GM19328 (cell line): ENCODE measurements around the gene DBN1.
"Not testable (repeated sequence)": the region's sequence is repeated elsewhere in the genome, so short reads cannot be mapped to it uniquely, and the experiment has no call there.

Experiments used
- ATAC-seq: cut with Tn5 transposase; IDR thresholded peaks from one replicate; pipeline ENCODE4 v1.9.1; 2021; ENCODE audit warnings: mild to moderate bottlenecking, moderate library complexity; ENCODE audit not compliant: unreplicated experiment

DBN1 gene

DNA sequence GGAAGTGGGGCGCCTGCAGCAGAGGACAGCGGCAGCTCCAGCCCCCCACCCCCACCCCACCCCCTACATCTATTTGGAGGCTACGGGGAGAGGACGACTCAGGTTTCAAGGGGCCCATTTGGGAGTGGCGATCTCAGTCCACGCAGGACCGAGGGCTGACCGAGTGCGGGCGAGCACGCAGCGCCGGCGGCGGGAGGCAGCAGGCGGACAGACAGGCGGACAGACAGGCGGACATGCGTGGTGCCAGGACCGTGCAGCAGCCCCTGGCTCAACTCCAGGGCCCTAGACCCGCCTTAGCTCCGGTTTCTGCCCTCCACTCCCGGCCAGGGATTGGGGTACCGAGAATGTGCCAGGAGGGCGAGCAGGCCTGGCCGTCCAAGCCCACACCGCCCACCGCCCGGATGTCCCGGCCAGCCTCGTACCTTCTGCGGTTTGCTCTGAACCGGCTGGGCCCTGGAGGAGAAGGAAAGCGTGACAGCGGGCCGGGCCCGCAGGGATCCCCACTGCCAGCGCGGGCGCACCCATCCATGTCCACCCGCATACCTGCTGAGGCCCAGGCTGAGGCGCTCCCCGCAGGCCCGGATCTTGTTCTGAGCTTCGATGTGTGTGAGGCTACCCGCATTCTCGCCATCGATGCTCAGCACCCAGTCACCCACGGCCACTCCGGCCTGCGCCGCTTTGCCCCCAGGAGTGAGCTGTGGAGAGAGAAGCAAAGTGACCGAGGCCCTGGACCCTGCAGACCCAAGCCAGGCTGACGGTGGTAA is 18.7 kb upstream of the DBN1 start:
- no peak for ATAC-seq

DNA sequence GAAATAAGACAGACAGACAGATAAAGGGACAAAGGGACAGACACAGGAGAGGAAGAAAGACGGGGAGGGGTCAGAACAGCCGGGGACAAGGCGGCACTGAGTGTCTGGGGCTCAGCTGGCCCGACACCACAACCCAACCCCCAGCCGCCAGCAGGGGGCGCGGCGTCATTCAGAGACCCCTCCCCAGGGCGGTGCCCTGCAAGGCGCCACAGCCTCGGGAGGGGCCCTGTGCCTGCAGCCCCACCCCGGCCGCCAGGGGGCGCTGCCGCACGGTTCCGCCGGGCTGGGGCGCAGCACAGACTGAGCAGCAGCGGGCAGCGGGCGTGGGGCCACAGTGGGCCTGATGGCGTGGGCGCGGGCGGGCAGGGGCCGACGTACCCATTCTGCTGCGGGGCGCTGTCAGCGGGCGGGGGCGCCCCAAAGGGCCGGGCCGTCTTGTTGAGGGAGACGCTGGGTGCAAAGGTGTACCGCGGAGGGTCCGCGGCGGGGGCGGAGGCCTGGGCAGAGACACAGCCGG is 18.1 kb upstream of the DBN1 start:
- ATAC-seq, result no peak

DNA sequence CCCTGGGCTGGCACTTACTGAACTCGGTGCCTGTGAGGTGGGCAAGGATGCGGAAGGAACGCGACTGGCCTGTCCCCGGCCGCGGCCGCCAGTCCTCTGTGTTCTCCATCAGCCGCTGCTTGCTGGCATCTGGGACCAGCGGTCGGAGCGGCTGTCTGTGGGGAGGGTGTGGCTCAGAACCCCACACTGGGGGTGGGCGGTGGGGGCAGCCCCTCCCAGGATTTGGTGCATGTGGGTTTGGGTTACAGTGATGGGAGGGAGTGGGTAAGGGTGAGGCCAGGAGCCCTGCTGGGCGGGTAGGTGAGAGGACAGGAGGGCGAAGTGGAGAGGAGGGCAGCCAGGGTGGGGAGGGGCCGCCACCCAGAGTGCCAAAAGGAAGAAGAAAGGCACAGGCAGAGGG is 17.6 kb upstream of the DBN1 start:
- no peak for ATAC-seq

DNA sequence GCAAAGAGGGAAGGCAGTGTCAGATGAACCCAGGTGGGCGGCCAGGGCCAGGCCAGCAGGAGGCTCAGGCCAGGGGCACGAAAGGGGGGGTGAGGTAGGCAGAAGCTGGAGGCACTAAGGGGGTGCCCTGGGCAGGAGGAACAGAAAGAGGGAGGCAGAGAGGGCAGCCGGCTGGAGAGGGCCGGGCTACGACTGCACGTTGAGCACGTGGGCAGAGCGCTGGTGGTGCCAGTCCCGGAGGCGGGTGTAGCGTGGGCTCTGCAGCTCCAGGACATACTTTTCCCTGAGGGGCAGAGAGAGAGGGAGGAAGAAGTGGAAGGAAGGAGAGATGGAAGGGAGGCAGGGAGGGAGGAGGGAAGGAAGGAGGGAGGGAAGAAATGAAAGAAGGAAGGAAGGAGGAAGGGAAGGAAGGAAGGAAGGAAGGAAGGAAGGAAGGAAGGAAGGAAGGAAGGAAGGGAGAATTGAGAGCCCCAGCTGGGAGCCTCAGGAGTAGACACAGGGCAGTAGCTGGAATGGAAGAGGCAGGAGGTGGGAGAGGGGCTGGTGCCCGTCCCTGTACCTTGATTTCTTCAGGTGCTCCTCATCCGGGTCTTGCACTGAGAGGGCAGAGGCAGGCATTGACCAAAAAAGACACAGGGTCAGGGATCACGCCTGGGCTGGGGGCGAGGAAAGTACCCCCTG is 17.0 kb upstream of the DBN1 start:
- ATAC-seq, result no peak

DNA sequence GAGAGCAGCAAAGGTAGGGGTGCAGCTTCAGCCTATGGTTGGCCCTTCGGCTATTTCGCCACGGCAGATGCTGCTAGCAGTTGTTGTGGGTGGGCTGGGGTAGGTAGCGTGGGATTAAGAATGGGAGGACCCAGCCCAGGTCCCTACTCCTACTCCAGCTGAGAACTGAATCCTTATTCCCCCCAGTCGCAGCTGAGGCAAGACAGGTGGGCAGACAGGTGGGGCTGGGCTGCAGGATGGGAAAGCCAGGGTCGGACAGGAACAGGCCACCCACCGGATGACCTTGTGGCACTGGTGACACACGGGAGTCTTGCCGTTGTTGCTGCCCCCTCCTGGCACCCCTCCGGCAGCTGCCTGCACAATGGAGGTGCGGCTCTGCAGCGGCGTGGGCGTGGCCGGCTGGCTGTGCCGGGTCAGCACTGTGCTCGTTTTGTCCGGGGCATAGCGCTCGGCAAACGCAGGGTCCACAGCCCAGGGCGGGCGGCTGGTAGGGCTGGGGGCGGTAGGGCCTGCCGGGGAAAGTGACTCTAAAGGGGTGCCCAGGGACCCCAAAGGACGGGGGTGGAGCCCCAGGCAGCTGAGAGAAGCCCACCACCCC is 15.8 kb upstream of the DBN1 start:
- no peak for ATAC-seq

DNA sequence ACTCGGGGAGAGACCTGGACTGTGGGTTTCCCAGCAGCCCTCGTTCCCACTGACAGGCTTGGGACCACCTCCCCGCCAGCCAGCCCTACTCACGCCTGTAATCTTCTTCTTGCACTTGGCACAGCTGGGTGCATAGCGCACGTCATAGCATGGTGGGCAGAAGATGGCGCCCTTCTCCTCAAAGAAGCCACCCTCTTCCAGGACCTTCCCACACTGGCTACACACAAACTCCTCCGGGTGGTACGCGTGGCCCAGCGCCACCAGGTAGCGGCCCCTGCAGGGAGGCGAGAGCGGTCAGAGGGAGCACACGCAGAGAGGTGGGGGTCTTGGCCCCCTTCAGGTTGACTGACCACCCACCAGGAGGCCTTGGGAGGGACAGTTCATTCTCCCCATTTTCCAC is 14.5 kb upstream of the DBN1 start:
- ATAC-seq, result no peak

DNA sequence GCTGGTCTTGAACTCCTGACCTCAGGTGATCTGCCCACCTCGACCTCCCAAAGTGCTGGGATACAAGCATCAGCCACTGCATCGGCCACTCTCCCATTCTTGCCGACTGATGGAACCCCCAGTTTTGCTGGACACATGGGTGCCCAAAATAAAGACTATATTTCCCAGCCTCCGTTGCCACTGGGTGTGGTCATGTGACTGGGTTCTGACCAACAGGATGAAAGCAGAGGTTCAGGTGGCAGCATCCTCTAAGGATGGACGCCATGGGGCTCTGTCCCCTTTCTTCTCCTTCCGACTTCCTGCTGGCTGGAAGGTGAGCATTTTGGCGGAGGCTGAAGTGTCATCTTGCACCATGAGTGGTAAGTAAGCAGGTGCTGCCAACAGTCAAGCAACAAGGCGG is 13.7 kb upstream of the DBN1 start:
- ATAC-seq, result no peak

DNA sequence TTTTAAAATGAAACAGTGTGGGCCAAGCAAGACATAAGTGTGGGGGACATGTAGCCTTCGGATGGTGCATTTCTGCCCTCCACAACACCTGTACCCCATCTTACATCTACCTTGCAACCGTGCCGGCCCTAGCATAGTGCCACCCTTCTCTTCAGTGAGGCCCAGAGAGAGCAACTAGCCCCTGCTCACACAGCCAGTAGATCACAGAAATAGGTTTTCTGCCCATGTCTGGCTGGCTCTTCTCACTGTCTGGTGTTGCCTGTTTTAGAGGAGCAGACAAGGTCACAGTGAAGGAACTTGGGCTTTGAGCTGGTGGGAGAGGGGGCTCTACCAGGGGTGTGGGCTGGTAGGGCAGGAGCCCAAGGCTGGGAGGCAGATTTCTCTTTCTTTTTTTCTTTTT is 12.8 kb upstream of the DBN1 start:
- ATAC-seq, result no peak

DNA sequence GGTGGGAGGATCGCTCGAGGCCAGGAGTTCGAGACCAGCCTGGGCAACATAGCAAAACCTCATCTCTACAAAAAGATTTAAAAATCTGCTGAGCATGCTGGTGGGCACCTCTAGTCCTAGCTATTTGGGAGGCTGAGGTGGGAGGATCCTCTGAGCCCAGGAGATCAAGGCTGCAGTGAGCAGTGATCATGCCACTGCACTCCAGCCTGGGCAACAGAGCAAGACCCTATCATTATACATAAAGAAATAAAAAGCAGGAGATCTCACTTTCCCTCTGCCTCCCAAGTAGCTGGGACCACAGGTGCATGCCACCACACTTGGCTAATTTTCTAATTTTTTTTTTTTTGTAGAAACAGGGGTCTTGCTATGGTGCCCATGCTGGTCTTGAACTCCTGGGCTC is 12.3 kb upstream of the DBN1 start:
- ATAC-seq, result not testable (repeated sequence)

DNA sequence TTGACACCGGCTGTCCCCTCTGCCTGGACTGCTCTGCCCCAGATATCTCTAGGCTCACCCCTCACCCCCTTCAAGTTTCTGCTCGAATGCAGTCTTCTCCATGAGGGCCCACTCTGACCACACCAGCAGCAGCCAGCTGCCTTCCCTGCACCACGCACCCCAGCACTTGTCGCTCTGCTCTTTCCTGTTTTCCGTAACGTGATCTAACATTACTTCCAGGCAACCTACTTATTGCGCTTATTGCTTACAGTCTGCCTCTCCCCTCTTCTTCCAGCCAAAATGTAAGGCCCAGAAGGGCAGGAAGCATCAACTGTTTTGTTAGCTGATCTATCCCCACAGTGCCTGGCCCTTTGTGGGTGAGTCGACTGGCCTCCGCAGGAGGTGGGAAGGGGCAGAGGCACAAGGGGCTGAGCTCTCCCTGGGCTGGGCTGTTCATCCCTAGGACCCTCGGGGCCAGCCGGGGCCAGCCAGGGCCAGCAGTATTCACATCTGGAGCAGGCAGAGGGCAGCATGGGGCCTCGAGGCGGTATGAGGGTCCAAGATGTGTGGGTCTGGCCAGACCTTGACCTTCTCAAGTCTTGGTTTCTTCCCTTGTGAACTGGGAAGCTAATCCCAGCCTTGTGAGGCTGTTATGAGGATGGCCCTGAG is 11.6 kb upstream of the DBN1 start:
- ATAC-seq, result no peak

DNA sequence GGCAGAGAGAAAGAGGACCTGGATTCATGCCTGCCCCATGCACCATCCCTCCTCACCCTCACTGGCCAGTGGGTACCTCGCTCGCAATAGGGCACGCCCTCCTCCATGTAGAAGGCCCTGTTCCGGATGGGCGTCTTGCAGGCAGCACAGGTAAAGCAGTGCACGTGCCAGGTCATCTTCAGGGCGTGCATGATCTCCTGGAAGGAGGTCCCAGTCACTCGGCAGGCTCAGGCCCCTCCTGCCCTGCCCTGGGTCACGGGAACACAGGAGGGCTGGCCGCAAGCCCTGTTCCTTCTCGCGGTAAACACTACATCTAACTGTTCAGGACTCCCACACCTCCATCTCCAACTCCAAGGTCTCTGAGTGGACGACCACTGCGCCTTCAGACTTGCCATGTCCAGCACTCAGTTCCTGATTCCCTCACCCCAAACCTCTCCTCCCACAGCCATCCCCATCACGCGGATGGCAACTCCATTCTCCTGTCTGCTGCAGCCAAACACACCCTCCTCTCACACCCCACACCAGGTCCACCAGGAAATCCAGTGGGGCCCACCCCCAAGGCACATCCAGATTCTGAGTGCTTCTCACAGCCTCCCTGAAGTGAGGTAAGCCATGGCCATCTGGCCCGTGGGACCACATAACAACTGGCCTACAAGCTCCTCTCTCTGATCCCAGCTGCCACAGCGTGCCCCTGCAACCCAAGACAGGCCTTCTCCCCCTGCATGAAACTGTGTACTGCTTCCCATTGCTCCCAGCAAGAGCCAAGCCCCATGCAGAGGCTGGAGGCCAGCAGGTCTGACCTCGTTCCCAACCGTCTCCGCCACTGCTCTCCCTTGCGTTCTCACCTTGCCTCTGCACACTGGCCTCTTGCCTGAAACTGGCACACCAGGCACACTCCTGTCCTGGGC is 10.8 kb upstream of the DBN1 start:
- no peak for ATAC-seq

DNA sequence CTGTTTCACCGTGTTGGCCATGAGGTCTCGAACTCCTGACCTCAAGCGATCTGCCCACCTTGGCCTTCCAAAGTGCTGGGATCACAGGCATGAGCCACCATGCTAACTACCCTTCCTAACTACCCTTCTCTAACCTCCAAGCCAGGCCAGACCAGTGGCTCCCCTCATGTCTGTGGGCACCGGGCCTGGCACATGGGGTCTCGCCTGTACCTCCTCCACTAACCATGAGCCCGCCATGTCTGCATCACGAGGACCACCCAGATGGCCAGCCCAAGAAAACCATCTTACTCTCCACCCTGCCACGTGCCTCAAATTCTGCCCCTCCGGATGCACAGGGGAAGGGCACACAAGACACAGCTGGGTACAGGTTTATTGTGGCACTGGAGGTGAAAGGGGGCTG is 9.6 kb upstream of the DBN1 start:
- ATAC-seq, result no peak

DNA sequence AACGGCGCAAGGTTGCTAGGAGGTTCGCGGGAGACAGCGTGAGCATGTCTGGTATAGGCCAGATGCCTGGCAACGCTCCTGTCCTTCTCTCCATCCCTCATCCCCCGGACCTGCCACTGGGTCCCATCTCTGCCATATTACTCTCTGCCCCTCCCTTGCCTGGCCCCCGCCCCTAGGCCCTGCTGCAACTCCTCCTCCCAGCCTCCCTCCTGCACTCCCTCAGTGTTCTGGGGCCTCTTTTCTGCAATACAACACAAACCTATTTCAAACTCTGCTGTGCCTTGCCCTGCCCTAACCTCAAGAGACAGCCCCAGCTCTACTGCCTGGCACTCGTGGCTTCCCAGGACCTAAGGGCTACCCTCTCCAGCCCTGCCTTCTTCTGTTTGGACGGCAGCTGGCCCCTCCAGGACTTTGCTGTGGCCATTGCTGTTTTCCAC is 8.9 kb upstream of the DBN1 start:
- ATAC-seq, result no peak

DNA sequence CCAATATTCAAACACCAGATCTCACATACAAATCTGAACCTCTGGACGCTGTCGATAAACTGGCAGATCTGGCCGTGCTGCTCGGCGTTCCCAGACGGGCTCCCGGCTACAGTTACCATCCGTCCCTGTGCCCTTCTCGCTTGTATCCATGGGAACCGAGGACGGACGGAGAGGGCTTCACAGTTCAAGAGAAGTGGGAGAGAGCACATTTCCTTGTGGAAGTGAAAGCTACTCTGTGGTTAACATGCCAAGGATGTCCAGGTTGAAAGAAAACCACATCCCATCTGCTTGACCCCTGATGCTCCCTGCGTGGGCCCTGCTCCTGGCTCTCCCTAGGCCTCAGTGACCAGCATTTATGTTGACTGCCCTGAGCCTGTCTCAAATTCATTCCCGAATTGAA is 6.3 kb upstream of the DBN1 start:
- ATAC-seq, result no peak

DNA sequence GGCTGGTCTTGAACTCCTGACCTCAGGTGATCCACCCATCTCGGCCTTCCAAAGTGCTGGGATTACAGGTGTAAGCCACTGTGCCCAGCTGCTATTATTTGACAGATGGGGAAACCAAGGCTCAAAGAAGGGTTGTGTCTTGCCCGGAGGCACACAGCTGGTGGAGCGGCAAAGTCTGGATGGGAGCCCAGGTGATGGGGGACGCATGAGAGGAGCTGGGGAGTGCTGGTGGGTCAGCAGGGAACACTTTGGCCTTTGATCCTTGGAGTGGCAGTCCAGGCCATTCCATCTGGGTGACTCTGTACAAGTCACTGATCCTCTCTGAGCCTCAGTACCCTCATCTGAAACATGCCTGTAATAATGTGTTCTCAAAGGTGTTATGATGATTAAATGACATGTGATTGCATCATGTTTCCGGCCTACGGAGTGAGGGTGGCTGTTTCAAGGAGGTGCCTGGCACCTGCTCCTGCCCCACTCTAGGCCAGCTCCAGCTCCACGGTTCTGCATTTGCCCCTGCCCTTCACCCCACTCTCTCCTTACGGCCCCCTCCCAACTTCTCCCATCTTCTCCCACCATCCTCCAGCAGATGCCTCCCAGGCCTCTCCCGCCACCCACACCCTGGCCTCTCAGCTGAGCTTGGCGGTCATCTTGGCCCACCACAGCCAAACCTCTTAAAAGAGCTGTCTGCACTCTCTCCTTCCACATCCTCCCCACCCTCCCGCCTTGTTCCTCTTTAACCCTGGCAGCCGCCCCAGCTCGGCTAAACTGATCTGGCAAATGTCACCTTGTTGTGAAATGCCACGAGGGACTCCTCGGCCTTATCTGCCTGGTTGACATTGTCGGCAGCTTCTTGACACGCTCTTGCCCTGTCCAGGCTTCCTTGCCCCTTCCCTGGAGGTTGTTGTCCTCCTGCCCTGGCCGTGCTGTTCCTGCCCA is 5.5 kb upstream of the DBN1 start:
- no peak for ATAC-seq

DNA sequence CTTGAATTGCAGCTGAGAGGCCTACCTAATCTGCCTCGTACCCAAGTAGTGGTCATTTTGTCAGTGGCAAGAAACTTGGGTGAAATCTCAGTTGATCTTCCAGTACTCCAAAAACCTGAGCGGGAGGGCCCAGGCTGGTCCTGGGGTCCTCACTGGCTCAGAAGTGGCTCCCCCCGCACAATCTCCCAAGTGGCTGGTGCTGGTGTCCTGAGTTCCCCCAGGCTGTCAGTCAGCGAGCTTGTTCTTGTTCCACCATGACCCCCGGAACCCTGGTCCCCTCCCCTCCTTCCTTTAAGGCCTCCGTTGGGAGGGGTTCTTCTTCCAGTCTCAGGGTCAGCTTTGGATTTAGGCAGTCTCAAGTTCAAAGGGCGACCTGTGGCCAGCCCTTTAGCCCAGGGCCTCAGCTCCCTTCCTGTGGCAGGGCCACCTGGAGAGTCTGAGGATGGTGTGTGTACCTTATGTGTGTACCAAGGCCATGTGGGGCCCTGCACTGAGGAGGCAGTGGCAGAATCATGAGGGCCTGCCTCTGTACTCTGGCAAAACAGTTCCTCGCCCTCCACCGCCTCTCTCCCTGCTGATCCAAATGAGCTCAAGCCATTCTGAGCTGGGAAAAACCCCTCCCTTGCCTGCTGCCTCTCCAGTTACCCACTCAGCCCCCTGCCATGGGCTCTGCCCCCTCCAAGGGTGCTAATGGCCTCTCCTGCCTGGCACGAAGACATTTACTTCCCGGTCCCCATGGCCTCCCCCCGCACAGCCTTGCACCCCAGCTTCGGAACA is 4.5 kb upstream of the DBN1 start:
- no peak for ATAC-seq

DNA sequence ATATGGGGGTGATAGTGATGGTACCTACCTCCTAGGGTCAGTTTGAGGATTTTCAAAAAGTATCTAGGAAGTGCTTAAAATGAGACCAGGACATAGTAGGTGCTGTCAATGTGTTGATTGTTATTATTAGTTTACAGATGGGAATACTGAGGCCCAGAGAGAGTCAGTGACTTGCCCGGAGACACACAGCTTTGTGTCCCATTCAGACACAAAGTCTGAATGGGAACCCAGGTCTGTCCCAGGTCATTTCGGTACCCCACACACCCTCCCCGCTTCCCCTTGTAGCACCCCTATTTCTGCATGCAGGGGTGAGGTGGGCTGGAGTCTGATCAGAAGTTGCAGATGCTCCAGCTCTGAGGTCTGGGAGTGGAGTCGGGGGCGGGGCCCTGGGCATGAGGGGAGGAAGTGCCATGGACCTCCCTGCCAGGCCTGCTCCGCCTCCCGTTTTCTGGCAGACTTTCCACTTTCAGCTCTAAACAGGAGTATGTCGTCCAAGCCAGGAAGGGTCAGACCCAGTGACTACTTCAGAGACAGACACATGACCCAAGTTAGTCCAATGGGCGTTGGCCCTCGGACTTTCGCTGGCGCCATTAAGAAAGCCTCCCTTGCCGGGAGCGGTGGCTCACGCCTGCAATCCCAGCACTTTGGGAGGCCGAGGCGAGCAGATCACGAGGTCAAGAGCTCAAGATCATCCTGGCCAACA is 3.2 kb upstream of the DBN1 start:
- no peak for ATAC-seq
